Measurements from ENCODE around the gene GMEB1. TPM values are rescaled to one million over a fixed set of nuclear protein-coding genes. Genes with fewer than 3 reads are reported as not detected.

The GMEB1 gene
- total RNA-seq, 1 donor, result 9.1 TPM

- TF ChIP-seq, protein P1, sequence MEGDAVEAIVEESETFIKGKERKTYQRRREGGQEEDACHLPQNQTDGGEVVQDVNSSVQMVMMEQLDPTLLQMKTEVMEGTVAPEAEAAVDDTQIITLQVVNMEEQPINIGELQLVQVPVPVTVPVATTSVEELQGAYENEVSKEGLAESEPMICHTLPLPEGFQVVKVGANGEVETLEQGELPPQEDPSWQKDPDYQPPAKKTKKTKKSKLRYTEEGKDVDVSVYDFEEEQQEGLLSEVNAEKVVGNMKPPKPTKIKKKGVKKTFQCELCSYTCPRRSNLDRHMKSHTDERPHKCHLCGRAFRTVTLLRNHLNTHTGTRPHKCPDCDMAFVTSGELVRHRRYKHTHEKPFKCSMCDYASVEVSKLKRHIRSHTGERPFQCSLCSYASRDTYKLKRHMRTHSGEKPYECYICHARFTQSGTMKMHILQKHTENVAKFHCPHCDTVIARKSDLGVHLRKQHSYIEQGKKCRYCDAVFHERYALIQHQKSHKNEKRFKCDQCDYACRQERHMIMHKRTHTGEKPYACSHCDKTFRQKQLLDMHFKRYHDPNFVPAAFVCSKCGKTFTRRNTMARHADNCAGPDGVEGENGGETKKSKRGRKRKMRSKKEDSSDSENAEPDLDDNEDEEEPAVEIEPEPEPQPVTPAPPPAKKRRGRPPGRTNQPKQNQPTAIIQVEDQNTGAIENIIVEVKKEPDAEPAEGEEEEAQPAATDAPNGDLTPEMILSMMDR (IDR thresholded peaks at IDR 0.05; ENCODE audit: insufficient read depth, low read depth, low read length), result no peak
- DNase-seq (ENCODE audit: low read depth), result no peak
- no peak overlapping the region for H3K4me3 ChIP-seq (ENCODE audit: low read depth, low read length)
Observed at GRCh38 chr1:28766532-28767183, 98.1 kb downstream of the GMEB1 start.

Small RNA genes within 50 kb of the gene (small RNA-seq; reads per million reads assigned to genes)
- gene RF00422 (not detected), gene RNU11 (not detected)

Other genes starting within 250 kb of the GMEB1 start
- gene RCC1, start 162.7 kb upstream of the GMEB1 start, total RNA-seq, result 28.0 and 41.9 TPM in 2 replicates
- 23.8 and 25.0 TPM in 2 replicates for gene TRNAU1AP, start 115.7 kb upstream of the GMEB1 start, total RNA-seq
- gene RAB42, start 76.5 kb upstream of the GMEB1 start, total RNA-seq, result 3.9 and 5.2 TPM in 2 replicates
- 27.1 and 38.9 TPM in 2 replicates for gene TAF12, start 25.7 kb upstream of the GMEB1 start, total RNA-seq
- gene RNU11, start 20.2 kb upstream of the GMEB1 start, total RNA-seq, result not detected in 2 replicates
- gene YTHDF2, start 68.2 kb downstream of the GMEB1 start, total RNA-seq, result 55.4 and 82.9 TPM in 2 replicates
- gene OPRD1, start 143.4 kb downstream of the GMEB1 start, total RNA-seq, result under 0.01 TPM in 1 of 2 replicates, not detected in the other
- 5.5 and 9.5 TPM in 2 replicates for gene EPB41, start 245.8 kb downstream of the GMEB1 start, total RNA-seq